Right cardiac atrium (tissue), 5 donors: ENCODE measurements around the gene WWP2. TPM values are rescaled to one million over a fixed set of nuclear protein-coding genes. Genes with fewer than 3 reads are reported as not detected.
"Not testable (repeated sequence)": the region's sequence is repeated elsewhere in the genome, so short reads cannot be mapped to it uniquely, and the experiment has no call there.

Experiments
- ATAC-seq, 2 donors: fragments of 200-7000 bp; cut with Tn5 transposase; one replicate each; pipeline versions ENCODE4 v1.8.0 to v1.9.1; 2020; ENCODE audit warnings: moderate library complexity in 2 of 2, mild to moderate bottlenecking in 1 of 2
- DNase-seq, 3 donors: peaks; one replicate each; pipeline ENCODE4 v3.0.0-alpha.2; 2020
- H3K27ac ChIP-seq: one replicate; pipeline ENCODE4 v1.5.1; 2013; ENCODE audit warnings: mild to moderate bottlenecking, low read length, control low read depth, moderate library complexity
- H3K27me3 ChIP-seq: one replicate; pipeline ENCODE4 v1.6.1; 2013; ENCODE audit not compliant: control insufficient read depth, insufficient read depth
- H3K4me1 ChIP-seq: one replicate; pipeline ENCODE4 v1.6.1; 2013; ENCODE audit warnings: low read length; ENCODE audit not compliant: control insufficient read depth, insufficient read depth
- H3K4me3 ChIP-seq: one replicate; pipeline ENCODE4 v1.5.1; 2013; ENCODE audit warnings: low read length, control low read depth
- H3K9me3 ChIP-seq: one replicate; pipeline ENCODE4 v1.6.1; 2013; ENCODE audit warnings: low read length; ENCODE audit not compliant: control insufficient read depth
- WGBS: extraction: QIAGEN DNeasy Blood & Tissue Kit; methylation state at CpG from one replicate; pipeline ENCODE4 v1.1.7; 2013; 5-methylcytosine and 5-hydroxymethylcytosine counted together
- intact Hi-C, 4 donors: fragments of 100-400 bp; cut with DNase I; formaldehyde crosslinking; loops; one replicate each; pipeline versions ENCODE4 v1.11.0 to v1.14.0; 2022 to 2023
- polyA plus RNA-seq: library from polyadenylated mRNA; stranded (reverse); fragments of 200-250 nt; gene quantifications from one replicate; pipeline ENCODE4 v1.2.3, GENCODE V29; 2013
- total RNA-seq, 4 donors: library from RNA; stranded (reverse); fragmentation: NEBNext Ultra II Directional; extraction: Animal tissue kit (Norgen Biotek cat#: 25700); gene quantifications; one replicate each; pipeline ENCODE4 v1.2.1, GENCODE V29; 2021
- donor health status: healthy with polysubstance abuse.
- donor health status: DM: no; HTN: yes; CAD: no.
- donor health status: DM: no; HTN: no; CAD: no.
- donor health status: DM: no; HTN: yes; CAD: no; lungs with severe emphysema.
- donor health status: DM: yes; HTN: yes; CAD: no.

Gene WWP2
- total and polyA plus RNA-seq, 5 donors: 11.0 to 24.6 (median 18.5) TPM

- 12% methylated on average over 8 of the region's 8 CpGs for WGBS
- Histone ChIP-seq H3K4me3 (peak overlapping the region; percentile 21), H3K27ac (peak overlapping the region; percentile 87), H3K27me3 (no peaks in the 10 kb centered on the region), H3K4me1 (peaks cover 3% of the 10 kb centered on the region), H3K9me3 (no peaks in the 10 kb centered on the region)
- DNase-seq (peak; percentile 93 to 94 (median 94)), ATAC-seq (peak; percentile 98 to 99)
- intact Hi-C loops: no loop called here
Measured at GRCh38 chr16:69848637-69849545, 86.8 kb downstream of the WWP2 start.

GRCh38 chr16:69851491-69852240 lies 89.5 kb downstream of the WWP2 start:
- no peak for DNase-seq
- H3K27ac ChIP-seq: no peak overlapping the region
- no peak overlapping the region for H3K4me3 ChIP-seq
- no peak for ATAC-seq
- no peaks in the 10 kb centered on the region for H3K9me3 ChIP-seq
- intact Hi-C loops: no loop called here
- H3K4me1 ChIP-seq: peaks cover 3% of the 10 kb centered on the region
- 74% methylated on average over 13 of the region's 13 CpGs for WGBS
- H3K27me3 ChIP-seq: no peaks in the 10 kb centered on the region

- Histone ChIP-seq H3K9me3 (no peaks in the 10 kb centered on the region), H3K4me3 (no peak overlapping the region), H3K4me1 (peaks cover 3% of the 10 kb centered on the region), H3K27ac (no peak overlapping the region), H3K27me3 (no peaks in the 10 kb centered on the region)
- no peak for ATAC-seq
- WGBS: 93% methylated on average over 4 of the region's 4 CpGs
- intact Hi-C loops: no loop called here
- DNase-seq: no peak
Measured at GRCh38 chr16:69852815-69853214, 90.7 kb downstream of the WWP2 start.

GRCh38 chr16:69853481-69853880 lies 91.3 kb downstream of the WWP2 start:
- ATAC-seq (no peak), DNase-seq (no peak)
- Histone ChIP-seq H3K27ac (no peak overlapping the region), H3K27me3 (no peaks in the 10 kb centered on the region), H3K9me3 (no peaks in the 10 kb centered on the region), H3K4me1 (no peaks in the 10 kb centered on the region), H3K4me3 (no peak overlapping the region)
- WGBS: 97% methylated on average over 6 of the region's 6 CpGs
- intact Hi-C loops: no loop called here

- H3K27me3 ChIP-seq, H3K9me3 ChIP-seq, H3K4me1 ChIP-seq, H3K27ac ChIP-seq, ATAC-seq, H3K4me3 ChIP-seq, DNase-seq: not testable (repeated sequence)
- intact Hi-C loops: loop anchor here in 1 of 4 donors (5.0 kb wide), 1 partner anchor 57 kb away; no protein-coding TSS in a partner anchor
- 97% methylated on average over 5 of the region's 5 CpGs for WGBS
Measured at GRCh38 chr16:69854776-69855175, 92.6 kb downstream of the WWP2 start.

- ATAC-seq (peak in 1 of 2 donors; percentile 46), DNase-seq (no peak)
- Histone ChIP-seq H3K4me3 (no peak overlapping the region), H3K9me3 (no peaks in the 10 kb centered on the region), H3K27me3 (no peaks in the 10 kb centered on the region), H3K27ac (no peak overlapping the region), H3K4me1 (peaks cover 5% of the 10 kb centered on the region)
- intact Hi-C loops: loop anchor here in 1 of 4 donors (5.0 kb wide), 1 partner anchor 58 kb away; no protein-coding TSS in a partner anchor
- 44% methylated on average over 2 of the region's 2 CpGs for WGBS
Measured at GRCh38 chr16:69855592-69855991, 93.5 kb downstream of the WWP2 start.

GRCh38 chr16:69858191-69859104 lies 96.3 kb downstream of the WWP2 start:
- WGBS: 91% methylated on average over 13 of the region's 13 CpGs
- intact Hi-C loops: loop anchor here in 1 of 4 donors (5.0 kb wide), 1 partner anchor 61 kb away; no protein-coding TSS in a partner anchor
- ATAC-seq (no peak), DNase-seq (no peak)
- Histone ChIP-seq H3K27me3 (no peaks in the 10 kb centered on the region), H3K27ac (peak overlapping the region; percentile 85), H3K9me3 (no peaks in the 10 kb centered on the region), H3K4me1 (peaks cover 12% of the 10 kb centered on the region), H3K4me3 (no peak overlapping the region)

- Histone ChIP-seq H3K27me3 (no peaks in the 10 kb centered on the region), H3K9me3 (no peaks in the 10 kb centered on the region), H3K4me3 (no peak overlapping the region), H3K27ac (peak overlapping the region; percentile 85), H3K4me1 (peaks cover 12% of the 10 kb centered on the region)
- ATAC-seq: peak; percentile 58 to 74
- peak in 1 of 3 donors; percentile 33 for DNase-seq
- 54% methylated on average over 20 of the region's 20 CpGs for WGBS
- intact Hi-C loops: loop anchor here in 1 of 4 donors (5.0 kb wide), 1 partner anchor 62 kb away; no protein-coding TSS in a partner anchor
Measured at GRCh38 chr16:69859105-69859989, 97.2 kb downstream of the WWP2 start.

- WGBS: 87% methylated on average over 9 of the region's 9 CpGs
- DNase-seq (no peak), ATAC-seq (no peak)
- intact Hi-C loops: loop anchor here in 1 of 4 donors (10.0 kb wide), 1 partner anchor 66 kb away; no protein-coding TSS in a partner anchor
- Histone ChIP-seq H3K4me1 (peaks cover 12% of the 10 kb centered on the region), H3K4me3 (no peak overlapping the region), H3K9me3 (no peaks in the 10 kb centered on the region), H3K27ac (peak overlapping the region; percentile 80), H3K27me3 (no peaks in the 10 kb centered on the region)
Measured at GRCh38 chr16:69860233-69861231, 98.4 kb downstream of the WWP2 start.
